ENCODE results near the gene MAP2K3.
"Not testable (repeated sequence)": the region's sequence is repeated elsewhere in the genome, so short reads cannot be mapped to it uniquely, and the experiment has no call there.

MAP2K3 gene

DNA sequence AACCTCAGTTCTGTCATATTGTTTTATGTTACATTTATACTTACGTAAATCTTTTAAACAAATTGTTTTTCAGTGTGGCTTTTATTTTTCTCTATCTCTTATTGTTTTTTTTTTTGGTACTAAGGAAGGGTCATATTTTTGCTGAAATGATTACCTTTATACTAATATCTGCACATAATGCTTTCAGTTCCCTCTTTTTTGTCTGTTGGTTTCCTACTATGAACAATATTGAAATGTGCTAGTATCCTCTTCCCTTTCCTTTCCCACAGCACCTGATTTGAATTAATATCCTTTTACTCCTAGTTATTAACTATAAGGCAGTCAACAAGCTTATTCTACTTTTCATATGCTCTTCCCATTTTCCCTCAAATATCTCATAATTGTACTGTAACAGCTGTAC, 43.4 kb downstream of the MAP2K3 start:
- not testable (repeated sequence) for H3K9me3 ChIP-seq (ENCODE audit: control insufficient read depth, insufficient read depth, low read depth, low read length); H3K36me3 ChIP-seq (ENCODE audit: control insufficient read depth, insufficient read depth, low read length); H3K4me3 ChIP-seq (ENCODE audit: low read depth, low read length); H3K9ac ChIP-seq (ENCODE audit: low read length); H3K27ac ChIP-seq (ENCODE audit: low read depth, low read length); H3K4me1 ChIP-seq (ENCODE audit: control insufficient read depth, insufficient read depth, low read length)
- H3K27me3 ChIP-seq (ENCODE audit: control insufficient read depth, insufficient read depth, low read length) = peaks cover 14% of the 10 kb centered on the region

DNA sequence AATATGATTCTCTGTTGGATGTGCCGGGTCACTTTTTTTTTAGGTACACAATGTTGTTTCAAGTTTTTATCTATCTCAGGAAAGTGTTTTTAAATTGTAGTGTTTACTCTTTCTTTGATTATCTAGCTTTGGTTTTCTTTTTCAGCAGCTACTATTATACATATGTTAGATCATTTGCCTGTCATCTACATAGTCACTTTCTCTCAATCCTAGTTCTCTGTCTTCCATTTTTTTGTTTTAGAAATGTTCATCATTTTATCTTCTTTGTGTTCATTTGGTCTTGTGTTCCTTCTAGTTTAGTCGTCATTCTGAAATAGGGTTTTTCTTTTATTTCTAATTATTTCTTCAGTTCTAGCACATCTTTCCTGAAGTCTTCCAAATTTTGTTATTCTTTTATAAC, 44.3 kb downstream of the MAP2K3 start:
- not testable (repeated sequence) for H3K4me3 ChIP-seq (ENCODE audit: low read depth, low read length); H3K4me1 ChIP-seq (ENCODE audit: control insufficient read depth, insufficient read depth, low read length); H3K9me3 ChIP-seq (ENCODE audit: control insufficient read depth, insufficient read depth, low read depth, low read length); H3K27ac ChIP-seq (ENCODE audit: low read depth, low read length); H3K9ac ChIP-seq (ENCODE audit: low read length); H3K36me3 ChIP-seq (ENCODE audit: control insufficient read depth, insufficient read depth, low read length); H3K27me3 ChIP-seq (ENCODE audit: control insufficient read depth, insufficient read depth, low read length)

GRCh38 chr17:21330436-21331160, 46.1 kb downstream of the MAP2K3 start:
- H3K9ac ChIP-seq (ENCODE audit: low read length) = no peak overlapping the region
- H3K27me3 ChIP-seq (ENCODE audit: control insufficient read depth, insufficient read depth, low read length) = no peaks in the 10 kb centered on the region
- H3K4me3 ChIP-seq (ENCODE audit: low read depth, low read length) = no peak overlapping the region
- H3K4me1 ChIP-seq (ENCODE audit: control insufficient read depth, insufficient read depth, low read length) = no peaks in the 10 kb centered on the region
- H3K27ac ChIP-seq (ENCODE audit: low read depth, low read length) = no peak overlapping the region
- H3K9me3 ChIP-seq (ENCODE audit: control insufficient read depth, insufficient read depth, low read depth, low read length) = peaks cover 4% of the 10 kb centered on the region; the same call in 1 of the 2 replicates
- no peaks in the 10 kb centered on the region for H3K36me3 ChIP-seq (ENCODE audit: control insufficient read depth, insufficient read depth, low read length)

- not testable (repeated sequence) for H3K27ac ChIP-seq (ENCODE audit: low read depth, low read length); H3K27me3 ChIP-seq (ENCODE audit: control insufficient read depth, insufficient read depth, low read length); H3K4me1 ChIP-seq (ENCODE audit: control insufficient read depth, insufficient read depth, low read length); H3K4me3 ChIP-seq (ENCODE audit: low read depth, low read length); H3K9ac ChIP-seq (ENCODE audit: low read length); H3K36me3 ChIP-seq (ENCODE audit: control insufficient read depth, insufficient read depth, low read length); H3K9me3 ChIP-seq (ENCODE audit: control insufficient read depth, insufficient read depth, low read depth, low read length)
Measured at GRCh38 chr17:21336541-21337294, 52.2 kb downstream of the MAP2K3 start.

- H3K27me3 ChIP-seq (ENCODE audit: control insufficient read depth, insufficient read depth, low read length); H3K9ac ChIP-seq (ENCODE audit: low read length); H3K27ac ChIP-seq (ENCODE audit: low read depth, low read length): not testable (repeated sequence)
Measured at GRCh38 chr17:21337981-21338625, 53.6 kb downstream of the MAP2K3 start.

DNA sequence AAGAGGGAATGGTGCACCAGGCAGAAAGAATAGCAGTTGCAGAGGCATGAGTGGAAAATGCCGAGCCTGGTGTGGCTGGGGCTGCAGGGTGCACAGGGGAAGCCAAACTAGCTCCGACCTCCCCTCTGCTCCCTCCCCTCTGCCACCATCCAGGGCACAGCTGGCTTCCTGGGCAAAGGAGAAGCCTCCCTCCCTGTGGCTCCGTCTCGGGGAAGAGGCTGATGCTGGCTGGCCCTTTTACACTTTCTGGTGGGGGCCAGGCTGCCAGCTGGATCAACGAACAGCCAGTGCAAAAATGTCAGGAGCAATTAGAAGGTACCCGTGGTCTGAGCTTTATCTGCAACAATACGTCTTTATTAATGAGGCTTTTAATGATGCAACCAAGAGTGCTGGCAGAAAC, 54.5 kb downstream of the MAP2K3 start:
- Histone ChIP-seq H3K9ac (ENCODE audit: low read length) (no peak overlapping the region), H3K9me3 (ENCODE audit: control insufficient read depth, insufficient read depth, low read depth, low read length) (peaks cover 7% of the 10 kb centered on the region; the same call in 1 of the 2 replicates), H3K4me1 (ENCODE audit: control insufficient read depth, insufficient read depth, low read length) (no peaks in the 10 kb centered on the region)

More at GRCh38 chr17:21337981-21338625, 53.6 kb downstream of the MAP2K3 start:
- not testable (repeated sequence) for H3K9me3 ChIP-seq (ENCODE audit: control insufficient read depth, insufficient read depth, low read depth, low read length); H3K4me1 ChIP-seq (ENCODE audit: control insufficient read depth, insufficient read depth, low read length); H3K4me3 ChIP-seq (ENCODE audit: low read depth, low read length); H3K36me3 ChIP-seq (ENCODE audit: control insufficient read depth, insufficient read depth, low read length)

DNA sequence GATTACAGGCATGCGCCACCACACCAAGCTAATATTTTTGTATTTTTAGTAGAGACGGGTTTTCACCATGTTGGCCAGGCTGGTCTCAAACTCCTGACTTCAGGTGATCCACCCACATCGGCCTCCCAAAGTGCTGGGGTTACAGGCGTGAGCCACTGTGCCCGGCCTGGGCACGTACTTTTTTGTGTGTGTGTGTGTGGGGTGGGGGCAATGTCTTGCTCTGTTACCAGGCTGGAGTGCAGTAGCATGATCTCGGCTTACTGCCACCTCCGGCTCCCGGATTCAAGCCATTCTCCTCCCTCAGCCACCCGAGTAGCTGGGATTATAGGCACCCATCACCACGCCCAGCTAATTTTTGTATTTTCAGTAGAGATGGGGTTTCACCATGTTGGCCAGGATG, 55.1 kb downstream of the MAP2K3 start:
- H3K9me3 ChIP-seq (ENCODE audit: control insufficient read depth, insufficient read depth, low read depth, low read length); H3K4me3 ChIP-seq (ENCODE audit: low read depth, low read length); H3K9ac ChIP-seq (ENCODE audit: low read length); H3K27ac ChIP-seq (ENCODE audit: low read depth, low read length); H3K27me3 ChIP-seq (ENCODE audit: control insufficient read depth, insufficient read depth, low read length); H3K36me3 ChIP-seq (ENCODE audit: control insufficient read depth, insufficient read depth, low read length); H3K4me1 ChIP-seq (ENCODE audit: control insufficient read depth, insufficient read depth, low read length): not testable (repeated sequence)

More for the DNA sequence above, 54.5 kb downstream of the MAP2K3 start:
- H3K36me3 ChIP-seq (ENCODE audit: control insufficient read depth, insufficient read depth, low read length) = no peaks in the 10 kb centered on the region
- H3K27me3 ChIP-seq (ENCODE audit: control insufficient read depth, insufficient read depth, low read length) = no peaks in the 10 kb centered on the region
- no peak overlapping the region for H3K27ac ChIP-seq (ENCODE audit: low read depth, low read length)
- no peak overlapping the region for H3K4me3 ChIP-seq (ENCODE audit: low read depth, low read length)

- H3K9ac ChIP-seq (ENCODE audit: low read length); H3K4me3 ChIP-seq (ENCODE audit: low read depth, low read length); H3K27me3 ChIP-seq (ENCODE audit: control insufficient read depth, insufficient read depth, low read length); H3K9me3 ChIP-seq (ENCODE audit: control insufficient read depth, insufficient read depth, low read depth, low read length); H3K36me3 ChIP-seq (ENCODE audit: control insufficient read depth, insufficient read depth, low read length); H3K27ac ChIP-seq (ENCODE audit: low read depth, low read length); H3K4me1 ChIP-seq (ENCODE audit: control insufficient read depth, insufficient read depth, low read length): not testable (repeated sequence)
Measured at GRCh38 chr17:21340407-21340806, 55.9 kb downstream of the MAP2K3 start.

GRCh38 chr17:21341279-21341678, 56.8 kb downstream of the MAP2K3 start:
- not testable (repeated sequence) for H3K27ac ChIP-seq (ENCODE audit: low read depth, low read length); H3K4me3 ChIP-seq (ENCODE audit: low read depth, low read length); H3K36me3 ChIP-seq (ENCODE audit: control insufficient read depth, insufficient read depth, low read length); H3K9me3 ChIP-seq (ENCODE audit: control insufficient read depth, insufficient read depth, low read depth, low read length); H3K4me1 ChIP-seq (ENCODE audit: control insufficient read depth, insufficient read depth, low read length); H3K27me3 ChIP-seq (ENCODE audit: control insufficient read depth, insufficient read depth, low read length); H3K9ac ChIP-seq (ENCODE audit: low read length)

GRCh38 chr17:21341925-21342540, 57.5 kb downstream of the MAP2K3 start:
- H3K27me3 ChIP-seq (ENCODE audit: control insufficient read depth, insufficient read depth, low read length); H3K9ac ChIP-seq (ENCODE audit: low read length); H3K27ac ChIP-seq (ENCODE audit: low read depth, low read length); H3K36me3 ChIP-seq (ENCODE audit: control insufficient read depth, insufficient read depth, low read length); H3K4me1 ChIP-seq (ENCODE audit: control insufficient read depth, insufficient read depth, low read length); H3K9me3 ChIP-seq (ENCODE audit: control insufficient read depth, insufficient read depth, low read depth, low read length); H3K4me3 ChIP-seq (ENCODE audit: low read depth, low read length): not testable (repeated sequence)
